Measurements from ENCODE around the gene SLC46A2.

The SLC46A2 gene

DNA sequence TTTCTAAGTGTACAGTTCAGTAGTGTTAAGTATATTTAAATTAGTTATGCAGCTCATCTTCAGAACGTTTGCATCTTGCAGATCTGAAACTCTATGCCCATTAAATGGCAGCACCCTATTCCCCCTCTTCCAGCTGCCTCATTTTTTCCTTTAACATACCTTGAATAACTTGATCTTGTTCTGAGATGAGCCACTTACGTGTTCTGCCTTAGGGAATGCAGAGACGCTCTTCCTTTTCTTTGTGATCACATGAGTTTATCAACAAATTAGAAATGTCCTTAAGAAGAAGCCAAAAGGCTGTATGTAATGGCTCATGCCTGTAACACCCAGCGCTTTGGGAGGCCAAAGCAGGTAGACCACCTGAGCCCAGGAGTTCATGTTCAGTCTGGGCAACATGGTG lies 57.6 kb downstream of the SLC46A2 start:
- H3K36me3 ChIP-seq (ENCODE audit: control insufficient read depth, insufficient read depth, low read length): peaks cover 3% of the 10 kb centered on the region
- no peak overlapping the region for H3K27ac ChIP-seq (ENCODE audit: insufficient read depth, low read depth, low read length, poor library complexity, severe bottlenecking)
- H3K4me3 ChIP-seq (ENCODE audit: insufficient read depth, low read depth, low read length): no peak overlapping the region
- no peaks in the 10 kb centered on the region for H3K4me1 ChIP-seq (ENCODE audit: control insufficient read depth, insufficient read depth, low read length)
- no peaks in the 10 kb centered on the region for H3K27me3 ChIP-seq (ENCODE audit: control insufficient read depth, insufficient read depth, low read length, poor library complexity, severe bottlenecking)
- 92 to 94% methylated on average over 4 of the region's 4 CpGs for WGBS, 2 experiments
- H3K9me3 ChIP-seq (ENCODE audit: control insufficient read depth, low read length): no peaks in the 10 kb centered on the region

DNA sequence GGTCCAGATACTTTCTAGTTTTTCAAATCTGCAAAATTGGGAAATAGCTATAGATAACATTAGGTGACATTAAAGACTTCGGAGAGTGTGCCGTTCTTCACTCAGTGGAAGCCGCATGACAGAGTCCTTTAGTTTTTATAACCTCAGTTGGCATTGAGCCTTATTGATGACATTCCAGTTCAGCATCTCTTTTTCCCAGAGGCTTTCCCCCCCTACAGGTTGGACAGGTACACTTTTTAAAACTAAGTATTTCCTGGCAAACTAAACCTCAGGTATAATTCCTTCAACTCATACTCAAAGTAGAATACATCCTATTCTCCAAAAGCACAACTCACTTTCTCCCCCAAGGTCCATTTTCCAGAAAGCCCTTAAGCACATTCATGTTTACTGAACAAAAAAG lies 58.7 kb downstream of the SLC46A2 start:
- H3K4me3 ChIP-seq (ENCODE audit: insufficient read depth, low read depth, low read length): no peak overlapping the region
- H3K27ac ChIP-seq (ENCODE audit: insufficient read depth, low read depth, low read length, poor library complexity, severe bottlenecking): no peak overlapping the region
- no peaks in the 10 kb centered on the region for H3K9me3 ChIP-seq (ENCODE audit: control insufficient read depth, low read length)
- peaks cover under 1% of the 10 kb centered on the region for H3K36me3 ChIP-seq (ENCODE audit: control insufficient read depth, insufficient read depth, low read length)
- no peaks in the 10 kb centered on the region for H3K4me1 ChIP-seq (ENCODE audit: control insufficient read depth, insufficient read depth, low read length)
- H3K27me3 ChIP-seq (ENCODE audit: control insufficient read depth, insufficient read depth, low read length, poor library complexity, severe bottlenecking): no peaks in the 10 kb centered on the region
- WGBS, 2 experiments: 94 to 97% methylated on average over 3 of the region's 3 CpGs

DNA sequence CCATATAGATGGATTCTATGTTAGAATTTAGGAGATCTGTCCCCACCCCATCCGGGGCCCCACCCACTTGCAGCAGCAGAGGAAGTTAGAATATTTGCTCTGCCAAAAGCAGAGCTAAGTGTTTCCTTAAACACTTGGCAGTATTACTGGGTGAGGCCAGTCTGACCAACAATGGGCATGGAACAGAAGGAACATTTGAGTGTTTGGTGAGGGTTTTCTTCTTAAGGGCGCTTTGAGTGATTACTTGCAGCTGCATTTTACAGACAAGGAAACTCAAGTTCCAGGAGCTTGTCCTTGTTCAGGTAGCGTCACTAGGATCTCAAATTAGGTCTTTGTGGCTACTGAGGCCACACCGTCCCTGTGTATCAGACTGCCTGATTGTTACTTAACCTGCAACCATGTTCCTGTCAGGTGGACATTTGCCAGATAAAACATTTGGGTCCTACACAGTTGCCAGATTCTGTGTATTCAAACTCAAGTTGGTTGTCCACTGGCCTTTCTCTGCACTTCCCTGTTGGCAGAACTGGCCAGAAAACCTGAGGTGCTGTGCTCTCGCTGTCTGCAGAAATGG lies 59.3 kb downstream of the SLC46A2 start:
- no peaks in the 10 kb centered on the region for H3K36me3 ChIP-seq (ENCODE audit: control insufficient read depth, insufficient read depth, low read length)
- no peaks in the 10 kb centered on the region for H3K4me1 ChIP-seq (ENCODE audit: control insufficient read depth, insufficient read depth, low read length)
- 93% methylated on average over 5 of the region's 5 CpGs for WGBS, 2 experiments
- no peak overlapping the region for H3K27ac ChIP-seq (ENCODE audit: insufficient read depth, low read depth, low read length, poor library complexity, severe bottlenecking)
- no peaks in the 10 kb centered on the region for H3K9me3 ChIP-seq (ENCODE audit: control insufficient read depth, low read length)
- no peaks in the 10 kb centered on the region for H3K27me3 ChIP-seq (ENCODE audit: control insufficient read depth, insufficient read depth, low read length, poor library complexity, severe bottlenecking)
- H3K4me3 ChIP-seq (ENCODE audit: insufficient read depth, low read depth, low read length): no peak overlapping the region
